GM12878 (cell line): ENCODE results near the gene LAMA2. TPM values are rescaled to one million over a fixed set of nuclear protein-coding genes. Genes with fewer than 3 reads are reported as not detected.

ENCODE experiments used
- ATAC-seq: fragments of 200-7000 bp; cut with Tn5 transposase; 3 replicates; pipeline ENCODE4 v1.9.1; 2020; ENCODE audit warnings: mild to moderate bottlenecking, moderate library complexity
- BruUV-seq: library from RNA; stranded (reverse); fragments of 400-500 nt; replicated peaks from 2 replicates; lab custom pipeline; 2021; lab: Mats Ljungman, UMichigan
- CTCF ChIA-PET: fragments of 300-600 bp; sonication (Branson Sonifier 250); formaldehyde crosslinking; extraction: SDS; loops from one replicate; lab custom pipeline; 2021; ENCODE audit warnings: inconsistent platforms; lab: Yijun Ruan, JAX
- POLR2A ChIA-PET: fragments of 350-600 bp; formaldehyde crosslinking; extraction: SDS; loops from one replicate; lab custom pipeline; 2021; ENCODE audit warnings: inconsistent platforms; lab: Charles Lee
- RAD21 ChIA-PET: fragments of 300-600 bp; sonication (Branson Sonifier 250); formaldehyde crosslinking; loops from one replicate; lab custom pipeline; 2023; ENCODE audit warnings: antibody characterized with exemption; ENCODE audit not compliant: unreplicated experiment; lab: Charles Lee
- SMC1A ChIA-PET: fragments of 300-600 bp; sonication (Branson Sonifier 250); formaldehyde crosslinking; loops from one replicate; lab custom pipeline; 2023; ENCODE audit not compliant: unreplicated experiment, uncharacterized antibody; lab: Charles Lee
- DNase-seq: peaks from one replicate; pipeline ENCODE4 v3.0.0-alpha.2; 2011; ENCODE audit warnings: low read depth, low spot score
- FAIRE-seq: peaks from 3 replicates; lab custom pipeline; 2011; peaks lifted over from hg19 to GRCh38; lab: Jason Lieb, UNC
- H2AFZ ChIP-seq: 2 replicates; pipeline ENCODE4 v1.6.0; 2011; ENCODE audit warnings: low read depth, low read length, control low read depth; ENCODE audit not compliant: control insufficient read depth
- H3K27ac ChIP-seq: 2 replicates; pipeline ENCODE4 v1.5.1; 2011; ENCODE audit warnings: control low read depth; ENCODE audit not compliant: control insufficient read depth, insufficient read depth
- H3K27me3 ChIP-seq, 2 experiments: replicated peaks in 1 of 2; 2 replicates each; pipeline versions ENCODE4 v1.6.0 to v1.6.1; 2011; ENCODE audit warnings: low read length in 1 of 2; ENCODE audit not compliant: control insufficient read depth in 2 of 2, insufficient read depth in 2 of 2
- H3K36me3 ChIP-seq, 2 experiments: 2 replicates each; pipeline ENCODE4 v1.5.1; 2011; ENCODE audit warnings: low read length in 1 of 2; ENCODE audit not compliant: control insufficient read depth in 2 of 2, insufficient read depth in 2 of 2
- H3K4me1 ChIP-seq: 2 replicates; pipeline ENCODE4 v1.6.1; 2011; ENCODE audit warnings: mild to moderate bottlenecking, low read length, moderate library complexity, mixed read lengths; ENCODE audit not compliant: control insufficient read depth, insufficient read depth
- H3K4me2 ChIP-seq: 2 replicates; pipeline ENCODE4 v1.6.0; 2011; ENCODE audit warnings: control low read depth; ENCODE audit not compliant: control insufficient read depth, insufficient read depth
- H3K4me3 ChIP-seq: fragments of 200-600 bp; sonication (generic); 2 replicates; pipeline ENCODE4 v1.5.1; 2016
- H3K79me2 ChIP-seq: 2 replicates; pipeline ENCODE4 v1.6.0; 2011; ENCODE audit warnings: low read length; ENCODE audit not compliant: control insufficient read depth, insufficient read depth
- H3K9ac ChIP-seq: 2 replicates; pipeline ENCODE4 v1.8.0; 2011; ENCODE audit warnings: low read length, control low read depth, mixed read lengths; ENCODE audit not compliant: control insufficient read depth, insufficient read depth
- H3K9me3 ChIP-seq: replicated peaks from 3 replicates; pipeline ENCODE4 v1.5.1; 2011; ENCODE audit warnings: mild to moderate bottlenecking, low read length; ENCODE audit not compliant: control insufficient read depth, insufficient read depth
- H4K20me1 ChIP-seq: 2 replicates; pipeline ENCODE4 v1.6.0; 2011; ENCODE audit not compliant: control insufficient read depth, insufficient read depth
- E2F4 ChIP-seq: IDR thresholded peaks from 2 replicates; pipeline ENCODE4 v1.6.1; 2012; ENCODE audit warnings: low read depth, low read length, improper control_type of control experiment
- EED ChIP-seq: sonication (generic); IDR thresholded peaks from 2 replicates; pipeline ENCODE4 v1.6.1; 2016; ENCODE audit warnings: antibody characterized with exemption, low read depth
- HSF1 ChIP-seq: fragments of 150-350 bp; IDR thresholded peaks from 2 replicates; pipeline ENCODE4 v1.6.1; 2014; ENCODE audit warnings: mild to moderate bottlenecking, low read depth, low read length
- MEF2A ChIP-seq: IDR thresholded peaks from 2 replicates; pipeline ENCODE4 v1.6.1; 2011; ENCODE audit warnings: low read depth, mild to moderate bottlenecking, low read length, moderate library complexity; ENCODE audit not compliant: insufficient read depth
- MYC ChIP-seq: IDR thresholded peaks from 2 replicates; pipeline ENCODE4 v1.6.1; 2011; ENCODE audit warnings: mild to moderate bottlenecking, low read length, moderate library complexity, inconsistent platforms; ENCODE audit not compliant: insufficient read depth, insufficient replicate concordance, insufficient read length, severe bottlenecking
- NFIC ChIP-seq: IDR thresholded peaks from 2 replicates; pipeline ENCODE4 v1.6.1; 2012; ENCODE audit warnings: low read depth, mild to moderate bottlenecking, inconsistent platforms, low read length, moderate library complexity
- NR2F1 ChIP-seq: fragments of 450-650 bp; conservative IDR thresholded peaks from 2 replicates; pipeline ENCODE4 v1.6.1; 2017; ENCODE audit warnings: mild to moderate bottlenecking
- PBX3 ChIP-seq: IDR thresholded peaks from 2 replicates; pipeline ENCODE4 v1.6.1; 2011; ENCODE audit warnings: mild to moderate bottlenecking, low read depth, low read length, moderate library complexity; ENCODE audit not compliant: insufficient replicate concordance
- STAT3 ChIP-seq: IDR thresholded peaks from 2 replicates; pipeline ENCODE4 v1.6.1; 2011; ENCODE audit warnings: low read depth, low read length, improper control_type of control experiment
- ZBED1 ChIP-seq: IDR thresholded peaks from 2 replicates; pipeline ENCODE4 v1.6.1; 2016; ENCODE audit warnings: borderline replicate concordance
- ZBTB11 ChIP-seq: fragments of 450-650 bp; formaldehyde crosslinking; IDR thresholded peaks from 2 replicates; pipeline ENCODE4 v1.5.0; 2022; ENCODE audit warnings: mild to moderate bottlenecking, missing genetic modification characterization
- ZNF687 ChIP-seq: fragments of 450-650 bp; IDR thresholded peaks from 2 replicates; pipeline ENCODE4 v1.6.1; 2017; ENCODE audit warnings: mild to moderate bottlenecking, moderate library complexity
- ZZZ3 ChIP-seq: IDR thresholded peaks from 2 replicates; pipeline ENCODE4 v1.6.1; 2011; ENCODE audit warnings: low read depth; ENCODE audit not compliant: control insufficient read depth, insufficient read length
- WGBS: methylation state at CpG from one replicate; pipeline ENCODE4 v1.1.6; 2016; ENCODE audit warnings: low lambda C conversion rate; ENCODE audit not compliant: insufficient replicate concordance, insufficient coverage; ENCODE audit errors: missing lambda C conversion rate; 5-methylcytosine and 5-hydroxymethylcytosine counted together
- in situ Hi-C: fragments of 300-500 bp; cut with MboI; formaldehyde crosslinking; loops from 9 replicates; pipeline ENCODE4 v1.14.3; 2018; ENCODE audit warnings: mixed read lengths
- intact Hi-C: fragments of 100-400 bp; cut with micrococcal nuclease; formaldehyde crosslinking; loops from one replicate; pipeline ENCODE4 v1.14.2; 2022; ENCODE audit not compliant: unreplicated experiment
- polyA plus RNA-seq, 11 experiments: library from polyadenylated mRNA; depleted of rRNA in 4 of 11; unstranded in 6 of 11; stranded (reverse) in 5 of 11; fragments of >200 nt; fragmentation: Nextera tagmentation in 4 of 11; fragmentation: Illumina TruSeq in 1 of 11; extraction: Ambion mirVana in 4 of 11; extraction: Trizol in 1 of 11; gene quantifications; 1 replicate in 1 of 11; 2 replicates in 10 of 11; pipeline versions ENCODE4 v1.2.1 to v1.2.3, GENCODE V29; 2011 to 2016; ENCODE audit warnings: inconsistent platforms in 2 of 11, missing spikeins in 2 of 11, low read depth in 1 of 11
- total RNA-seq, 4 experiments: library from RNA; depleted of rRNA in 3 of 4; stranded (reverse); fragments of >200 nt in 3 of 4; fragmentation: Illumina TruSeq in 1 of 4; extraction: Trizol in 1 of 4; gene quantifications; 2 replicates each; pipeline versions ENCODE4 v1.2.1 to v1.2.3, GENCODE V29; 2013 to 2021

The LAMA2 gene
- total and polyA plus RNA-seq, 10 of the 15 experiments (the other 5 are each of a cell fraction or from before 2014, with no cell fraction given), result 0.04 to 2.0 (median 0.37) TPM; not detected in 1

GRCh38 chr6:129200151-129200550 lies 317.2 kb downstream of the LAMA2 start:
- 59% methylated on average over 9 of the region's 9 CpGs for WGBS
- in situ Hi-C loops, result no loop called here
- BruUV-seq, result no TSS peak
- ATAC-seq, result no peak
- ChIA-PET SMC1A (interaction anchor here (0.7 kb wide), 1 partner anchor 1346 kb away, joined by 3 read pairs; no protein-coding TSS in a partner anchor), RAD21 (no interaction called here), POLR2A (no interaction called here), CTCF (no interaction called here)
- Histone ChIP-seq H3K4me1 (no peaks in the 10 kb centered on the region), H3K36me3 (no peaks in the 10 kb centered on the region), H3K4me3 (no peak overlapping the region), H3K27me3 (no peaks in the 10 kb centered on the region), H3K4me2 (no peak overlapping the region), H3K9ac (no peak overlapping the region), H3K9me3 (no peaks in the 10 kb centered on the region), H2AFZ (no peak overlapping the region), H3K79me2 (no peaks in the 10 kb centered on the region), H3K27ac (no peak overlapping the region), H4K20me1 (no peaks in the 10 kb centered on the region)
- no peak for DNase-seq
- intact Hi-C loops, result no loop called here
- FAIRE-seq, result no peak
- TF ChIP-seq NFIC, result no peak
- no peak for TF ChIP-seq ZNF687
- no peak for TF ChIP-seq ZBTB11 (CRISPR knock-in tag)
- no peak for TF ChIP-seq PBX3
- no peak for TF ChIP-seq EED
- TF ChIP-seq MYC, result no peak
- TF ChIP-seq NR2F1, result no peak
- TF ChIP-seq MEF2A, result no peak
- TF ChIP-seq ZZZ3, result no peak
- no peak for TF ChIP-seq HSF1
- TF ChIP-seq ZBED1, result no peak
- no peak for TF ChIP-seq E2F4
- no peak for TF ChIP-seq STAT3
